Natural killer cell (primary cell): Measurements from ENCODE around the gene PPP2R5C. TPM values are rescaled to one million over a fixed set of nuclear protein-coding genes. Genes with fewer than 3 reads are reported as not detected.

ENCODE experiments used
- ATAC-seq, 3 donors: fragments of 150-1000 bp in 2 of 3; fragments of 200-7000 bp in 1 of 3; cut with Tn5 transposase; 1 replicate in 1 of 3; 2 replicates in 2 of 3; pipeline ENCODE4 v1.10.0; 2021; ENCODE audit warnings: mild to moderate bottlenecking in 2 of 3, moderate library complexity in 2 of 3
- DNase-seq, 2 donors: peaks; one replicate each; pipeline versions ENCODE4 v3.0.0 to v3.0.0-alpha.2; 2013 to 2021; ENCODE audit warnings: mixed read lengths in 1 of 2
- H3K27ac ChIP-seq: one replicate; pipeline ENCODE4 v1.5.1; 2013; ENCODE audit warnings: mild to moderate bottlenecking, low read length
- H3K27me3 ChIP-seq: one replicate; pipeline ENCODE4 v1.6.1; 2013; ENCODE audit warnings: low read length; ENCODE audit not compliant: control insufficient read depth, insufficient read depth
- H3K36me3 ChIP-seq: one replicate; pipeline ENCODE4 v1.6.1; 2013; ENCODE audit warnings: low read length; ENCODE audit not compliant: control insufficient read depth, insufficient read depth
- H3K4me1 ChIP-seq: one replicate; pipeline ENCODE4 v1.6.1; 2013; ENCODE audit warnings: low read length; ENCODE audit not compliant: control insufficient read depth, insufficient read depth
- H3K4me3 ChIP-seq: one replicate; pipeline ENCODE4 v1.5.1; 2013; ENCODE audit warnings: low read length
- H3K9me3 ChIP-seq: one replicate; pipeline ENCODE4 v1.6.1; 2013; ENCODE audit warnings: low read length; ENCODE audit not compliant: control insufficient read depth, insufficient read depth
- H3K27ac Mint-ChIP-seq, 2 donors: one replicate each; pipeline ENCODE4 v1.8.0; 2022; ENCODE audit warnings: mild to moderate bottlenecking in 2 of 2, mixed read lengths in 2 of 2, moderate library complexity in 1 of 2
- H3K27me3 Mint-ChIP-seq, 2 donors: one replicate each; pipeline ENCODE4 v1.8.0; 2022; ENCODE audit warnings: low read depth in 2 of 2, mixed read lengths in 2 of 2
- H3K36me3 Mint-ChIP-seq: one replicate; pipeline ENCODE4 v1.8.0; 2022; ENCODE audit warnings: mixed read lengths
- H3K4me1 Mint-ChIP-seq, 2 donors: one replicate each; pipeline ENCODE4 v1.8.0; 2022; ENCODE audit warnings: mixed read lengths in 2 of 2
- H3K4me3 Mint-ChIP-seq: one replicate; pipeline ENCODE4 v1.8.0; 2022; ENCODE audit warnings: mild to moderate bottlenecking, moderate library complexity, mixed read lengths
- H3K9me3 Mint-ChIP-seq, 2 donors: one replicate each; pipeline ENCODE4 v1.8.0; 2022; ENCODE audit warnings: mixed read lengths in 2 of 2
- CTCF ChIP-seq: fragments of 200-600 bp; IDR thresholded peaks from one replicate; pipeline ENCODE4 v1.8.0; 2022; ENCODE audit warnings: antibody characterized with exemption
- WGBS: methylation state at CpG from one replicate; pipeline ENCODE4 v1.1.7; 2013; ENCODE audit warnings: missing lambda C conversion rate; ENCODE audit not compliant: insufficient coverage; 5-methylcytosine and 5-hydroxymethylcytosine counted together
- intact Hi-C: fragments of 100-400 bp; cut with micrococcal nuclease; formaldehyde crosslinking; loops from one replicate; pipeline ENCODE4 v1.14.2; 2022
- total RNA-seq, 4 donors: library from RNA; stranded (reverse); fragments of 120-200 nt in 1 of 4; gene quantifications; one replicate each; pipeline versions ENCODE4 v1.2.3 to v1.2.4, GENCODE V29; 2013 to 2022

PPP2R5C gene
- total RNA-seq, 3 donors from 2014 or later (not counting 1 experiment from before 2014, with no cell fraction given), result 716 to 779 (median 736) TPM

- Histone ChIP-seq H3K9me3 (no peaks in the 10 kb centered on the region), H3K4me1 (peaks cover 23% of the 10 kb centered on the region), H3K36me3 (peaks cover 25% of the 10 kb centered on the region), H3K4me3 (peak overlapping the region; percentile 67), H3K27ac (peak overlapping the region; percentile 68), H3K27me3 (no peaks in the 10 kb centered on the region)
- peak overlapping the region; percentile 94 for H3K4me3 Mint-ChIP-seq
- no peak for DNase-seq
- no peak for TF ChIP-seq CTCF
- intact Hi-C loops, result loop anchor here (2.0 kb wide), 1 partner anchor 62 kb away; no protein-coding TSS in a partner anchor
- peaks cover 51 to 61% of the 10 kb centered on the region in 2 donors for H3K4me1 Mint-ChIP-seq
- peak overlapping the region; percentile 81 to 85 for H3K27ac Mint-ChIP-seq
- ATAC-seq, result no peak
- 21% methylated on average over 2 of the region's 4 CpGs for WGBS
- peaks cover 32% of the 10 kb centered on the region for H3K36me3 Mint-ChIP-seq
- H3K9me3 Mint-ChIP-seq, result no peaks in the 10 kb centered on the region
- no peaks in the 10 kb centered on the region for H3K27me3 Mint-ChIP-seq
These were observed 1.1 kb downstream of the PPP2R5C start for GRCh38 chr14:101762530-101763101.

GRCh38 chr14:101763941-101764709 is 2.6 kb downstream of the PPP2R5C start:
- no peak for TF ChIP-seq CTCF
- H3K4me1 ChIP-seq, result peaks cover 23% of the 10 kb centered on the region
- H3K4me3 Mint-ChIP-seq, result peak overlapping the region; percentile 94
- peaks cover 25% of the 10 kb centered on the region for H3K36me3 ChIP-seq
- no peaks in the 10 kb centered on the region for H3K27me3 ChIP-seq
- intact Hi-C loops, result loop anchor here (2.0 kb wide), 1 partner anchor 61 kb away; no protein-coding TSS in a partner anchor
- H3K4me3 ChIP-seq, result no peak overlapping the region
- no peaks in the 10 kb centered on the region for H3K27me3 Mint-ChIP-seq
- peaks cover 51 to 72% of the 10 kb centered on the region in 2 donors for H3K4me1 Mint-ChIP-seq
- peak in 1 of 2 donors; percentile 16 for DNase-seq
- ATAC-seq, result no peak
- peak overlapping the region; percentile 73 to 79 for H3K27ac Mint-ChIP-seq
- no peaks in the 10 kb centered on the region for H3K9me3 Mint-ChIP-seq
- peaks cover 32% of the 10 kb centered on the region for H3K36me3 Mint-ChIP-seq
- H3K27ac ChIP-seq, result no peak overlapping the region
- WGBS, result 92% methylated on average over 10 of the region's 10 CpGs
- H3K9me3 ChIP-seq, result no peaks in the 10 kb centered on the region

- Mint-ChIP-seq H3K27ac (peak overlapping the region; percentile 63 to 72), H3K4me1 (peaks cover 46 to 71% of the 10 kb centered on the region in 2 donors), H3K27me3 (no peaks in the 10 kb centered on the region), H3K4me3 (no peak overlapping the region), H3K9me3 (no peaks in the 10 kb centered on the region), H3K36me3 (peaks cover 32% of the 10 kb centered on the region)
- no peak for DNase-seq
- Histone ChIP-seq H3K4me1 (peaks cover 27% of the 10 kb centered on the region), H3K27me3 (no peaks in the 10 kb centered on the region), H3K4me3 (no peak overlapping the region), H3K36me3 (peaks cover 25% of the 10 kb centered on the region), H3K9me3 (no peaks in the 10 kb centered on the region), H3K27ac (no peak overlapping the region)
- no peak for ATAC-seq
- TF ChIP-seq CTCF, result no peak
- WGBS, result 95% methylated on average over 7 of the region's 7 CpGs
- intact Hi-C loops, result no loop called here
These were observed 6.3 kb downstream of the PPP2R5C start for GRCh38 chr14:101767618-101768362.
